Brain microvascular endothelial cell (primary cell): ENCODE results near the gene PACSIN2.
"Not testable (repeated sequence)": the region's sequence is repeated elsewhere in the genome, so short reads cannot be mapped to it uniquely, and the experiment has no call there.

ENCODE experiments used
- DNase-seq: peaks from one replicate; pipeline ENCODE4 v3.0.0-alpha.2; 2020
- H3K27ac ChIP-seq: fragments of 250-450 bp; sonication (Bioruptor Pico); 2 replicates; pipeline ENCODE4 v1.5.1; 2020; ENCODE audit warnings: mild to moderate bottlenecking, moderate library complexity
- H3K27me3 ChIP-seq: fragments of 250-450 bp; sonication (Bioruptor Pico); replicated peaks from 2 replicates; pipeline ENCODE4 v1.5.1; 2020; ENCODE audit warnings: mild to moderate bottlenecking
- H3K36me3 ChIP-seq: fragments of 250-450 bp; sonication (Bioruptor Pico); replicated peaks from 2 replicates; pipeline ENCODE4 v1.5.1; 2020; ENCODE audit warnings: mild to moderate bottlenecking
- H3K4me3 ChIP-seq: 2 replicates; pipeline ENCODE4 v1.5.1; 2011; ENCODE audit warnings: low read depth, mild to moderate bottlenecking, control low read depth, low read length, moderate library complexity
- CTCF ChIP-seq: IDR thresholded peaks from 2 replicates; pipeline ENCODE4 v1.5.1; 2011; ENCODE audit warnings: low read depth, mild to moderate bottlenecking, moderate library complexity, low read length, control low read depth, inconsistent platforms; ENCODE audit errors: missing control alignments
- in situ Hi-C: cut with HindIII; loops from 2 replicates; pipeline ENCODE4 v1.10.0; 2017; ENCODE audit warnings: low sequenced_read_pairs, low pct_ligation_motif_present

The PACSIN2 gene

GRCh38 chr22:42996646-42997365 is 18.1 kb downstream of the PACSIN2 start:
- H3K4me3 ChIP-seq: no peak overlapping the region
- no peak for TF ChIP-seq CTCF
- no peaks in the 10 kb centered on the region for H3K36me3 ChIP-seq
- no peak overlapping the region for H3K27ac ChIP-seq
- DNase-seq: no peak
- no peaks in the 10 kb centered on the region for H3K27me3 ChIP-seq
- in situ Hi-C loops: no loop called here

GRCh38 chr22:42995654-42996053 is 19.3 kb downstream of the PACSIN2 start:
- in situ Hi-C loops, H3K27me3 ChIP-seq, DNase-seq, H3K4me3 ChIP-seq, H3K36me3 ChIP-seq: not testable (repeated sequence)
- peak overlapping the region; percentile 86 for H3K27ac ChIP-seq

- in situ Hi-C loops: no loop called here
- Histone ChIP-seq H3K36me3 (no peaks in the 10 kb centered on the region), H3K27me3 (no peaks in the 10 kb centered on the region), H3K27ac (peak overlapping the region; percentile 86), H3K4me3 (peak overlapping the region; percentile 40)
- DNase-seq: peak; percentile 83
- TF ChIP-seq CTCF: no peak
Observed at GRCh38 chr22:42994917-42995562, 19.9 kb downstream of the PACSIN2 start.

GRCh38 chr22:42994276-42994916 is 20.6 kb downstream of the PACSIN2 start:
- TF ChIP-seq CTCF: no peak
- H3K4me3 ChIP-seq: peak overlapping the region; percentile 40
- in situ Hi-C loops: no loop called here
- H3K36me3 ChIP-seq: no peaks in the 10 kb centered on the region
- no peaks in the 10 kb centered on the region for H3K27me3 ChIP-seq
- no peak for DNase-seq
- peak overlapping the region; percentile 86 for H3K27ac ChIP-seq

GRCh38 chr22:42993651-42994275 is 21.2 kb downstream of the PACSIN2 start:
- TF ChIP-seq CTCF: no peak
- in situ Hi-C loops: no loop called here
- peak overlapping the region; percentile 86 for H3K27ac ChIP-seq
- H3K4me3 ChIP-seq: no peak overlapping the region
- no peak for DNase-seq
- no peaks in the 10 kb centered on the region for H3K27me3 ChIP-seq
- H3K36me3 ChIP-seq: no peaks in the 10 kb centered on the region

- no peaks in the 10 kb centered on the region for H3K36me3 ChIP-seq
- TF ChIP-seq CTCF: no peak
- no peaks in the 10 kb centered on the region for H3K27me3 ChIP-seq
- DNase-seq: no peak
- no peak overlapping the region for H3K27ac ChIP-seq
- in situ Hi-C loops: no loop called here
- H3K4me3 ChIP-seq: no peak overlapping the region
Observed at GRCh38 chr22:42992886-42993479, 22.0 kb downstream of the PACSIN2 start.
